ENCODE measurements around the gene PRKAG2. TPM values are rescaled to one million over a fixed set of nuclear protein-coding genes. Genes with fewer than 3 reads are reported as not detected.

The PRKAG2 gene
- total and polyA plus RNA-seq, 2 experiments from 2014 or later, result 17.0 to 19.5 TPM

DNA sequence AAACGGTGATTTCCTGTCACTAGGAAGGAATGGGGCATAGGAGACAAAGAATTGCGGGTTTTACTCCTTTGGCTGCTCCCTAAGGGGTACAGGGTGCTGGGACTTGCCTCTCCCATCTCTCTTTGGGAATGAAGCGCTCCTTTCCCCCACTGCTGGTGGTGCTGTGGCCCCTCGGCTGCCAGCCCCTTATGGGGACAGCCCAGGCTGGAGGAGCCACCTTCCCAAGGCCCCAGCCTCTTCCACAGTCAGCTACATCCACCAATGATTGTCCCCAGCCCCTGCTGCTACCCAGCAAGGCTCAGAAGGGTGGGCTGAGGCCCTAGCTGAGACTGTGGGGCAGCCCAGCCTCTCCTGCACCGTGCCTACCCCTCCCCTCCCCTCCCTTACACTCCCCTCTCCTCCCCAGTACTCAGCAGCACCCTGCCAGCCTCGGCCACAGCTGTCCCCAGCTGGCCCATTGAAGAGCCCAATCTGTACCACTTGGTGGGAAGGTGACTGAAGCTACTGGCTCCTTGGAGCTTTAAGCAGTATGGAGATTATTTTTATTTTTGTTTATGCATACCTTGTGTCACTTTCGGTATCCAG is 19.0 kb downstream of the PRKAG2 start:
- no peaks in the 10 kb centered on the region for H3K36me3 ChIP-seq (ENCODE audit: low read depth)
- TF ChIP-seq EZH2phosphoT487 (IDR thresholded peaks at IDR 0.05; ENCODE audit: insufficient read depth, low read depth) (no peak), EZH2 (IDR thresholded peaks at IDR 0.05; ENCODE audit: insufficient read depth, poor library complexity, severe bottlenecking) (no peak)
- no peak overlapping the region for H3K4me3 ChIP-seq
- H3K4me2 ChIP-seq (ENCODE audit: unreplicated experiment), result no peak overlapping the region
- in situ Hi-C loops (cut with MboI), result no loop called here
- no peaks in the 10 kb centered on the region for H3K79me2 ChIP-seq (ENCODE audit: insufficient read depth)
- peaks cover 7% of the 10 kb centered on the region for H3K27me3 ChIP-seq (replicated peaks; ENCODE audit: insufficient read depth)
- H3K27ac ChIP-seq, result no peak overlapping the region
- H2AFZ ChIP-seq, result no peak overlapping the region
- no peaks in the 10 kb centered on the region for H3F3A ChIP-seq (ENCODE audit: insufficient read depth)
- 54 to 57% methylated on average over 7 of the region's 7 CpGs for WGBS, 2 experiments (ENCODE audit: low coverage in 1 of 2, low lambda C conversion rate in 2 of 2, missing lambda C conversion rate in 2 of 2)
- H3K9ac ChIP-seq, result no peak overlapping the region
- H3K4me1 ChIP-seq (ENCODE audit: insufficient read depth), result no peaks in the 10 kb centered on the region
- H3K9me3 ChIP-seq (ENCODE audit: low read depth), result no peaks in the 10 kb centered on the region
- H3K9me2 ChIP-seq (ENCODE audit: insufficient read depth), result no peaks in the 10 kb centered on the region
- no peaks in the 10 kb centered on the region for H4K20me1 ChIP-seq (ENCODE audit: insufficient read depth)
- no peak for DNase-seq

DNA sequence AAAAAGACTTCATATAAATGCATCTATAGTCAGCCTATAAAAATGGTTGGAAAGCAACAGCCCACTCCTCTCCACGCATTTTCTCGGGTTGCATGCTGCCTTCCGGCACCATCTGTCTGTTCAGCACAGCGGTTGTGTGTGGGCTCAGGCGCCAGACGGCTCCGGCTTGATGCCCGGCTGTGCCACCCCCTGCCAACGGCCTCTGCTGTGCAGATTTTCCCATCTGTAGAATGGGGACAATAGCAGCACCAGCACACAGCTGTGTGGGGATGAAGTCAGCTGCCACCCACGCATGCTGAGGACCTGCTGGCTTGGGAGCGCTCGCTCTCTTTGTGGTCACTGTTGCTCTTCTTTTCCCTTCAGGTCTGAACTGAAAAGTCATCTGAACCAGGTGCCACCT is 19.5 kb downstream of the PRKAG2 start:
- Histone ChIP-seq H3K9me3 (ENCODE audit: low read depth) (no peaks in the 10 kb centered on the region), H4K20me1 (ENCODE audit: insufficient read depth) (no peaks in the 10 kb centered on the region), H2AFZ (no peak overlapping the region), H3F3A (ENCODE audit: insufficient read depth) (no peaks in the 10 kb centered on the region), H3K4me2 (ENCODE audit: unreplicated experiment) (no peak overlapping the region), H3K27me3 (replicated peaks; ENCODE audit: insufficient read depth) (peaks cover 10% of the 10 kb centered on the region), H3K36me3 (ENCODE audit: low read depth) (no peaks in the 10 kb centered on the region), H3K79me2 (ENCODE audit: insufficient read depth) (no peaks in the 10 kb centered on the region), H3K9ac (no peak overlapping the region), H3K9me2 (ENCODE audit: insufficient read depth) (no peaks in the 10 kb centered on the region), H3K4me3 (no peak overlapping the region), H3K27ac (no peak overlapping the region), H3K4me1 (ENCODE audit: insufficient read depth) (no peaks in the 10 kb centered on the region)
- TF ChIP-seq EZH2phosphoT487 (IDR thresholded peaks at IDR 0.05; ENCODE audit: insufficient read depth, low read depth), result no peak
- TF ChIP-seq EZH2 (IDR thresholded peaks at IDR 0.05; ENCODE audit: insufficient read depth, poor library complexity, severe bottlenecking), result no peak
- in situ Hi-C loops (cut with MboI), result no loop called here
- WGBS, 2 experiments (ENCODE audit: low coverage in 1 of 2, low lambda C conversion rate in 2 of 2, missing lambda C conversion rate in 2 of 2), result 72 to 74% methylated on average over 12 of the region's 12 CpGs
- DNase-seq, result no peak

DNA sequence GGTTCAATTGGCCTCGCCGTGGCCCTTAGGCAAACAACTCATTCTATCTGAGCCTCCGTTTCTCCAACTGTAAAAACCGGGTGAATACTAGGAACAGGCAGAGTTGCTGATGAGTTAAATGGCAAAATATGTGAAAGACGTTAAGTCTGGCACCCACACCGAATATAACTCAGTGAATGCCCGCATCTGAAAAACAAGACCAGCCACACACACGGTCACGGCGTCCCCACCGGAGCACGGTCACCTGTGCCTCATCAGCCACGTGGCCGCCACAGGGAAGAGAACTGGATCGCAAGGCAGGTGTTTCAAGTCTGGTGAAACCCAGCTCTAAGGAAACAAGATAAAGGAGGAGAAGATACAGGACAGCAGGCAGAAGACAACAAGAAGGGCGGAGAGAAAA is 20.4 kb downstream of the PRKAG2 start:
- Histone ChIP-seq H3F3A (ENCODE audit: insufficient read depth) (no peaks in the 10 kb centered on the region), H3K27me3 (replicated peaks; ENCODE audit: insufficient read depth) (peaks cover 10% of the 10 kb centered on the region), H3K9ac (no peak overlapping the region), H3K4me2 (ENCODE audit: unreplicated experiment) (no peak overlapping the region), H3K4me1 (ENCODE audit: insufficient read depth) (no peaks in the 10 kb centered on the region), H3K9me3 (ENCODE audit: low read depth) (no peaks in the 10 kb centered on the region), H3K36me3 (ENCODE audit: low read depth) (no peaks in the 10 kb centered on the region), H2AFZ (no peak overlapping the region), H4K20me1 (ENCODE audit: insufficient read depth) (no peaks in the 10 kb centered on the region), H3K79me2 (ENCODE audit: insufficient read depth) (no peaks in the 10 kb centered on the region), H3K27ac (no peak overlapping the region), H3K4me3 (no peak overlapping the region), H3K9me2 (ENCODE audit: insufficient read depth) (no peaks in the 10 kb centered on the region)
- 66 to 68% methylated on average over 16 of the region's 16 CpGs for WGBS, 2 experiments (ENCODE audit: low coverage in 1 of 2, low lambda C conversion rate in 2 of 2, missing lambda C conversion rate in 2 of 2)
- in situ Hi-C loops (cut with MboI), result no loop called here
- no peak for TF ChIP-seq EZH2 (IDR thresholded peaks at IDR 0.05; ENCODE audit: insufficient read depth, poor library complexity, severe bottlenecking)
- no peak for TF ChIP-seq EZH2phosphoT487 (IDR thresholded peaks at IDR 0.05; ENCODE audit: insufficient read depth, low read depth)
- no peak for DNase-seq

DNA sequence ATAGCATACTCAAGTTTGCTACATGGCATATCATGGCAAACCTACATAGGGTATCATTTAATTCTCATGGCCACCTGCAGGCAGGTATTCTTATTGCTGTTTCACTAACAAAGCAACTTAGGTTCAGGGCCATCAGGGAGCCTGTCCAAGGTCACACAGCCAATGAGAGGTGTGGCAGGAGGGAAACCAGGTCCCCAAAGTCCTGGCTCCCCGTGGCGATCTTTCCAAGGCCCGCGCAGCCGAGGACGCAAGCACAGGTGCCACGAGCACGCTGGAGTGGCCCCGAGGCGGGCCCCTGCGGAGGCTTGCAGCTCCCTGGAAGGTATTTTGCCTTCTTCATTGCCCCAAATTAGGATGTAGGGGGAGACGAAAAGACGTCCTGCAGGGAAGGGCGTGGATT is 20.8 kb downstream of the PRKAG2 start:
- Histone ChIP-seq H3K4me2 (ENCODE audit: unreplicated experiment) (no peak overlapping the region), H3K36me3 (ENCODE audit: low read depth) (no peaks in the 10 kb centered on the region), H3F3A (ENCODE audit: insufficient read depth) (no peaks in the 10 kb centered on the region), H3K9ac (no peak overlapping the region), H3K4me3 (no peak overlapping the region), H4K20me1 (ENCODE audit: insufficient read depth) (no peaks in the 10 kb centered on the region), H3K79me2 (ENCODE audit: insufficient read depth) (no peaks in the 10 kb centered on the region), H3K27ac (no peak overlapping the region), H2AFZ (no peak overlapping the region), H3K27me3 (replicated peaks; ENCODE audit: insufficient read depth) (peaks cover 13% of the 10 kb centered on the region), H3K4me1 (ENCODE audit: insufficient read depth) (peaks cover 3% of the 10 kb centered on the region; the same call in 1 of the 2 replicates), H3K9me2 (ENCODE audit: insufficient read depth) (no peaks in the 10 kb centered on the region), H3K9me3 (ENCODE audit: low read depth) (no peaks in the 10 kb centered on the region)
- 73 to 77% methylated on average over 14 of the region's 14 CpGs for WGBS, 2 experiments (ENCODE audit: low coverage in 1 of 2, low lambda C conversion rate in 2 of 2, missing lambda C conversion rate in 2 of 2)
- TF ChIP-seq EZH2 (IDR thresholded peaks at IDR 0.05; ENCODE audit: insufficient read depth, poor library complexity, severe bottlenecking) (no peak), EZH2phosphoT487 (IDR thresholded peaks at IDR 0.05; ENCODE audit: insufficient read depth, low read depth) (no peak)
- DNase-seq, result no peak
- in situ Hi-C loops (cut with MboI), result no loop called here

DNA sequence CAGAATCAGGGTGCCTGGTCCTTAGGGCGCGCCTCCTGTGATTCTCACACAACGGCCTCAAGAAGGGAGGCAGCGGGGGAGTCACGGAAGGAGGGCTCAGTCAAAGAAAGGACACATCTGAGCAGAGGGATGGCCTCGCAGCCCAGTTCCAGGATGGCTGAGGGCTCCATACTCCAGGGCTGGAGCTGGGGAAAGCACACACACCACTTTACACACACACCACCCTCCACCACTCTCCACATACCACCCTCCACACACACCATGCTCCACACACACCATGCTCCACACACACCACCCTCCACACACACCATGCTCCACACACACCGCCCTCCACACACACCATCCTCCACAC is 22.2 kb downstream of the PRKAG2 start:
- in situ Hi-C loops (cut with MboI), result no loop called here
- no peaks in the 10 kb centered on the region for H3K79me2 ChIP-seq (ENCODE audit: insufficient read depth)
- no peaks in the 10 kb centered on the region for H4K20me1 ChIP-seq (ENCODE audit: insufficient read depth)
- no peaks in the 10 kb centered on the region for H3K9me2 ChIP-seq (ENCODE audit: insufficient read depth)
- H3K4me3 ChIP-seq, result no peak overlapping the region
- H3K27ac ChIP-seq, result no peak overlapping the region
- H3K4me2 ChIP-seq (ENCODE audit: unreplicated experiment), result no peak overlapping the region
- peaks cover 6% of the 10 kb centered on the region; the same call in 1 of the 2 replicates for H3K4me1 ChIP-seq (ENCODE audit: insufficient read depth)
- DNase-seq, result no peak
- H2AFZ ChIP-seq, result no peak overlapping the region
- H3K36me3 ChIP-seq (ENCODE audit: low read depth), result no peaks in the 10 kb centered on the region
- peaks cover 14% of the 10 kb centered on the region for H3K27me3 ChIP-seq (replicated peaks; ENCODE audit: insufficient read depth)
- TF ChIP-seq EZH2 (IDR thresholded peaks at IDR 0.05; ENCODE audit: insufficient read depth, poor library complexity, severe bottlenecking) (no peak), EZH2phosphoT487 (IDR thresholded peaks at IDR 0.05; ENCODE audit: insufficient read depth, low read depth) (no peak)
- H3K9ac ChIP-seq, result no peak overlapping the region
- H3F3A ChIP-seq (ENCODE audit: insufficient read depth), result no peaks in the 10 kb centered on the region
- WGBS, 2 experiments (ENCODE audit: low coverage in 1 of 2, low lambda C conversion rate in 2 of 2, missing lambda C conversion rate in 2 of 2), result 28 to 30% methylated on average over 6 to 7 of the region's 7 CpGs
- no peaks in the 10 kb centered on the region for H3K9me3 ChIP-seq (ENCODE audit: low read depth)
